Activated naive CD8-positive, alpha-beta T cell (primary cell): ENCODE data around the gene CARS1.
A peak's percentile ranks its signal among the peaks of the same experiment; 100 is the strongest.

Experiments used
- H3K27ac Mint-ChIP-seq: one replicate; pipeline ENCODE4 v1.8.0; 2021; ENCODE audit warnings: mixed read lengths
- H3K27me3 Mint-ChIP-seq: one replicate; pipeline ENCODE4 v1.8.0; 2021; ENCODE audit warnings: mixed read lengths
- H3K36me3 Mint-ChIP-seq: one replicate; pipeline ENCODE4 v1.8.0; 2021; ENCODE audit warnings: mixed read lengths
- H3K4me1 Mint-ChIP-seq: one replicate; pipeline ENCODE4 v1.8.0; 2021; ENCODE audit warnings: low read depth, mixed read lengths
- H3K4me3 Mint-ChIP-seq: one replicate; pipeline ENCODE4 v1.8.0; 2021; ENCODE audit warnings: mild to moderate bottlenecking, mixed read lengths
- H3K9me3 Mint-ChIP-seq: one replicate; pipeline ENCODE4 v1.8.0; 2021; ENCODE audit warnings: low read depth, mixed read lengths

Gene CARS1

DNA sequence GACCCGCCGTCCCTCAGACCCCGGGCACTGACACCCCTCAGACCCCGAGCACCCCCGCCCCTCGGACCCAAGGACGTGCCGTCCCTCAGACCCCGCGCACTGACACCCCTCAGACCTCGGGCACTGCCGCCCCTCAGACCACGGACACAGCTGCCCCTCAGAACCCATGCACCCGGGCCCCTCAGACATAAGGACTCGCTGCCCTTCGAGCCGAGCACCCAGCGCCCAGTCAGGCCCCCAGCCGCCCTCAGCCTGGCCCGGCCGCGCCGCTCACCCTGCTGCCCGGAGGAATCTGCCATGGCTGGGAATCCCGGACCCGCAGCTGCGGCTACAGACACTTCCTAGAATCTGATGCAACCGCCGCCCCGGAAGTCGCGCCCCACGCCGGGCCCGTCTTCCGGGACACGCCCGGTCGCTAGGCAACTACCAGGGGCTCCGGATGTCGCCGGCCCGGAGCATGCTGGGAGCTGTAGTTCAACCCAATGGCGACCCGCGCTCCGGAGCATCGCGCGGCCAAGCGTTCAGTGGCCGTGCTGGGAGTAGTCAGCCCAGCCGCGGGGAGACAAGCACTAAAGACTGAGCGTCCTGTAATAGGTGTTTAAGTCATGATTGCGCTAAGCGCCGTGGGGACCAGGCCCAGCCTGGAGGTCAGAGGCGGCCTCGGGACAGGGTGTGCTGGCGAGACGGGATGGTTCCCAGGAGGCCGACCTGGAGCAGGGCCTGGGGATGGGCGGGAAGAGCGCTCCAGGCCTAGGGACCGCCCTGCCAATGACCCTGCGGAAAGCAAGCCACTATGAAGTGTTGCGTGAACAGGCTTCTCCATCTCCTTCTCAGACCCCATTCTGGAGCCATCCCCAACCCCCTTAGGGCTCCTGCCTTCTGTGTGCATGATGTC, at the start of gene CARS1:
Gene CARS1, minus strand, starts transcription at position 355 of the 895 bp plus-strand sequence. Its CDS starts 56 bp downstream, at position 299.
- Mint-ChIP-seq H3K9me3 (no peaks in the 10 kb centered on the region), H3K4me1 (peaks cover 37% of the 10 kb centered on the region), H3K36me3 (no peaks in the 10 kb centered on the region), H3K27me3 (no peaks in the 10 kb centered on the region), H3K4me3 (peak within 1 kb of the TSS; percentile 90), H3K27ac (peak within 1 kb of the TSS; percentile 83)

- Mint-ChIP-seq H3K9me3 (no peaks in the 10 kb centered on the region), H3K4me3 (no peak overlapping the region), H3K4me1 (no peaks in the 10 kb centered on the region), H3K27ac (no peak overlapping the region), H3K27me3 (no peaks in the 10 kb centered on the region), H3K36me3 (no peaks in the 10 kb centered on the region)
Measured at GRCh38 chr11:3105791-3106735, 48.8 kb upstream of the CARS1 start.

GRCh38 chr11:3104961-3105790, 48.0 kb upstream of the CARS1 start:
- no peaks in the 10 kb centered on the region for H3K27me3 Mint-ChIP-seq
- H3K4me1 Mint-ChIP-seq: no peaks in the 10 kb centered on the region
- no peak overlapping the region for H3K27ac Mint-ChIP-seq
- no peaks in the 10 kb centered on the region for H3K36me3 Mint-ChIP-seq
- H3K4me3 Mint-ChIP-seq: no peak overlapping the region
- H3K9me3 Mint-ChIP-seq: no peaks in the 10 kb centered on the region

DNA sequence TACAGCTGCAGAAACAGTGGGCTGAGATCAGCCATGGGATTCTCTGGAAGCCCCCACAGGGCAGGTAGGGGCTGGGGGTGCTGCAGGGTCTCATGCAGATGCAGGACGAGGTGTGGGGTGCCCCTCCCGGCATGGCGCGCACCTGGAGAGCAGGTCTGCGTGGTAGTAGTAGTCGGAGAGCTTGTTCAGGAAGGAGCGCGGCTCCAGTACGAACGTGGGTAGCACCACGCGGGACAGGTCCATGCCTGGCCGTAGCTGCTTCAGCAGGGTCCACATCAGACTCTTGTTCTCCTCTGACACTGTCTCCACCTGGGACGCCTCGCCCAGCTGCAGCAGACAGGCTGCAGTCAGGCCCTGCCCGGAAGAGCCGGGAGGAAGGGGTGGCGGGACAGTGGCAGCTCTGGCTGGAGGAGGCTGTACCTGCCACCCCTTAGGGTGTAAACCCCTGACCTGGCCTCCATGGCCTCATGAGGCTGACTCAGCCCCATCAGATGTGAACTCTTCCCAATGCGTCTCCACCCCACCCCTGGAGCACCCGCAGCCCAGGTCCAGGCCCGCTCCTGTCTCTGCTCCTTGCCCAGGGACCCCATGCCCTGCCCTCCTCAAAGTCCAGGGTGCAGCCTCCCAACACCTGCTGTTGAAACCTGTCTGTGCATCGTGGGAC, 47.0 kb upstream of the CARS1 start:
- no peaks in the 10 kb centered on the region for H3K36me3 Mint-ChIP-seq
- no peak overlapping the region for H3K27ac Mint-ChIP-seq

GRCh38 chr11:3103076-3103475, 45.9 kb upstream of the CARS1 start:
- H3K36me3 Mint-ChIP-seq: no peaks in the 10 kb centered on the region
- no peaks in the 10 kb centered on the region for H3K9me3 Mint-ChIP-seq
- H3K27ac Mint-ChIP-seq: no peak overlapping the region
- H3K4me1 Mint-ChIP-seq: peaks cover 8% of the 10 kb centered on the region
- no peaks in the 10 kb centered on the region for H3K27me3 Mint-ChIP-seq
- H3K4me3 Mint-ChIP-seq: no peak overlapping the region

More for the DNA sequence above, 47.0 kb upstream of the CARS1 start:
- no peaks in the 10 kb centered on the region for H3K9me3 Mint-ChIP-seq
- H3K4me3 Mint-ChIP-seq: no peak overlapping the region
- H3K27me3 Mint-ChIP-seq: no peaks in the 10 kb centered on the region
- H3K4me1 Mint-ChIP-seq: peaks cover 4% of the 10 kb centered on the region

DNA sequence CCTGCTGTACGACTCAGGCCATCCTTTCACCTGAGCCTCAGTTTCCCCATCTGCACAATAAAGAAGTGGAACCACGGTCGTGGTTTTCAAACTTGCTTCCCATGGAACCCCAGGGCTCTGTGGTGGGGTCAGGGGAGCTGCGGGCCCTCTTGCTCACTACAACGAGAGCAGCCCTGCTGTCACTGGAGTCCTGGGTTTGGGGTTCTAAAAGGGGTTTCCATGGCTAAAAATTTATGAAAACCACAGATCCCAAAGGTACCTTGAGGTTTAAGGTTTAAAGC, 45.4 kb upstream of the CARS1 start:
- Mint-ChIP-seq H3K36me3 (no peaks in the 10 kb centered on the region), H3K27me3 (no peaks in the 10 kb centered on the region), H3K4me3 (no peak overlapping the region), H3K27ac (no peak overlapping the region), H3K4me1 (peaks cover 9% of the 10 kb centered on the region), H3K9me3 (no peaks in the 10 kb centered on the region)

DNA sequence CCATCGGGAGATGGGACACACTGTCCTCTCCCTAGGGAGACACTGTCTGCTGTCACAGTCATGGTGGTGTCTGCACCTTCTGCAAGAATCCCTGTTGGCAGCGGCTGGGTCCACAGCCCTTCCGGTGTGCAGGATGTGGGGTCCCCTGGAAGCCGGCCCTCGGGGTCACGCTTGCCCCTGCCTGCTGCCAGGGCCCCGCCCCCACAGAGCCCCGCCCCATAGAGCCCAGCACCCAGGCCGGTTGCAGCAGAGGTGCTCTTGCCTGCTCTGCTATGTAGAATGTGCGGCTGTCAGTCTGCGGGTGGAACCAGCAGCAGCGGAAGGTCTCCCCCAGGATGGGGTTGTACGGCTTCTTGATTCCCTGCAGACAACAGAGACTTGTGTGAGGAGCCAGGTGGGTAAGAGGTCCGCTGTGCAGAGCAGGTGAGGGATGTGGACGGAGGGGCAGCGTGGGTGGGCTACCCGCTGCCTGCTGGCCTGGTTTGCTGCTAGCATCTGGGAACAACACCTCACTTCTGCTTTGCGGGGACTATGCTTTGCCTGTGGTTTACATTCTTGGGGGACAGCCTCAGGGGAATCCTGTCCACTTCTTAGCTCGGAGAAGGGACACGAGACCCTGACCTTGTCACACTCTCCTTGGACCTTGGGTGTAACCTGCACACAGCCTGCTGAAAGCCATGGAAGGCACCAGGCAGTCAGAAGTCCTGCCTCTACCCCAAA, 44.9 kb upstream of the CARS1 start:
- H3K27ac Mint-ChIP-seq: no peak overlapping the region
- H3K36me3 Mint-ChIP-seq: peaks cover 3% of the 10 kb centered on the region
- no peaks in the 10 kb centered on the region for H3K9me3 Mint-ChIP-seq
- no peak overlapping the region for H3K4me3 Mint-ChIP-seq
- peaks cover 9% of the 10 kb centered on the region for H3K4me1 Mint-ChIP-seq
- H3K27me3 Mint-ChIP-seq: no peaks in the 10 kb centered on the region

GRCh38 chr11:3099178-3099577, 42.0 kb upstream of the CARS1 start:
- Mint-ChIP-seq H3K36me3 (peaks cover 3% of the 10 kb centered on the region), H3K9me3 (no peaks in the 10 kb centered on the region), H3K4me3 (no peak overlapping the region), H3K27me3 (no peaks in the 10 kb centered on the region), H3K27ac (peak overlapping the region; percentile 41), H3K4me1 (peaks cover 9% of the 10 kb centered on the region)

GRCh38 chr11:3096909-3097530, 39.8 kb upstream of the CARS1 start:
- peaks cover 9% of the 10 kb centered on the region for H3K4me1 Mint-ChIP-seq
- no peaks in the 10 kb centered on the region for H3K9me3 Mint-ChIP-seq
- no peak overlapping the region for H3K27ac Mint-ChIP-seq
- peaks cover 3% of the 10 kb centered on the region for H3K36me3 Mint-ChIP-seq
- no peaks in the 10 kb centered on the region for H3K27me3 Mint-ChIP-seq
- H3K4me3 Mint-ChIP-seq: no peak overlapping the region

- Mint-ChIP-seq H3K4me3 (no peak overlapping the region), H3K27ac (no peak overlapping the region), H3K4me1 (peaks cover 9% of the 10 kb centered on the region), H3K9me3 (no peaks in the 10 kb centered on the region), H3K36me3 (peaks cover 3% of the 10 kb centered on the region), H3K27me3 (no peaks in the 10 kb centered on the region)
Measured at GRCh38 chr11:3095712-3096361, 38.6 kb upstream of the CARS1 start.

DNA sequence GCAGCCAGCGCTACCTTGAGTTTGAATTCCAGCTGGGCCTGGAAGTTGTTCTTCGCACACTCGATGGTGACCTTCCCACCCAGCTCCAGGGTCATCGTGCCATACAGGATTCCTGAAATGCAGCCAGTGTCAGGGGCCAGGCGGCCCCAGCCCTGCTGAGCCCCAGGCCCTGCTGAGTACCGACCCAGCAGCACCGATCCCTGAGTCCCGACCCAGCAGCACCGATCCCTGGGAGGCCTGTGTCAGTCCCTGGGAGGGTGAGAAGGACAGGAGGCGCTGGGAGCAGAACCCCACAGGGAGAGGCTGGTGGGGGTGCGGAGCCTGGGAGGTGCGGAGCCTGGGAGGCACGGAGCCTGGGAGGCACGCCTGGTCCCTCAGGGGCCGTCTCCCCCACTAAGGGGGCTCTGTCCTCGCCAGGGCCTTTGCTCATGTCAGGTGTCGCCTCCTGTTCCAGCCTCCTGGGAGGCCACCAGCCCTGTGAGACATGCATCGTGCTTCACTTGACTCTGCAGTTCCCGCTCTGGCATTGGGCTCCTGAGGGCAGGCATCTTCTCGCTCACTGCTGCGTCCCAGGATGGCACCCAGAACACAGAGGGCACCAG, 37.1 kb upstream of the CARS1 start:
- H3K27me3 Mint-ChIP-seq: no peaks in the 10 kb centered on the region
- peaks cover 7% of the 10 kb centered on the region for H3K4me1 Mint-ChIP-seq
- H3K9me3 Mint-ChIP-seq: no peaks in the 10 kb centered on the region
- H3K36me3 Mint-ChIP-seq: peaks cover 3% of the 10 kb centered on the region
- H3K4me3 Mint-ChIP-seq: no peak overlapping the region
- H3K27ac Mint-ChIP-seq: no peak overlapping the region

DNA sequence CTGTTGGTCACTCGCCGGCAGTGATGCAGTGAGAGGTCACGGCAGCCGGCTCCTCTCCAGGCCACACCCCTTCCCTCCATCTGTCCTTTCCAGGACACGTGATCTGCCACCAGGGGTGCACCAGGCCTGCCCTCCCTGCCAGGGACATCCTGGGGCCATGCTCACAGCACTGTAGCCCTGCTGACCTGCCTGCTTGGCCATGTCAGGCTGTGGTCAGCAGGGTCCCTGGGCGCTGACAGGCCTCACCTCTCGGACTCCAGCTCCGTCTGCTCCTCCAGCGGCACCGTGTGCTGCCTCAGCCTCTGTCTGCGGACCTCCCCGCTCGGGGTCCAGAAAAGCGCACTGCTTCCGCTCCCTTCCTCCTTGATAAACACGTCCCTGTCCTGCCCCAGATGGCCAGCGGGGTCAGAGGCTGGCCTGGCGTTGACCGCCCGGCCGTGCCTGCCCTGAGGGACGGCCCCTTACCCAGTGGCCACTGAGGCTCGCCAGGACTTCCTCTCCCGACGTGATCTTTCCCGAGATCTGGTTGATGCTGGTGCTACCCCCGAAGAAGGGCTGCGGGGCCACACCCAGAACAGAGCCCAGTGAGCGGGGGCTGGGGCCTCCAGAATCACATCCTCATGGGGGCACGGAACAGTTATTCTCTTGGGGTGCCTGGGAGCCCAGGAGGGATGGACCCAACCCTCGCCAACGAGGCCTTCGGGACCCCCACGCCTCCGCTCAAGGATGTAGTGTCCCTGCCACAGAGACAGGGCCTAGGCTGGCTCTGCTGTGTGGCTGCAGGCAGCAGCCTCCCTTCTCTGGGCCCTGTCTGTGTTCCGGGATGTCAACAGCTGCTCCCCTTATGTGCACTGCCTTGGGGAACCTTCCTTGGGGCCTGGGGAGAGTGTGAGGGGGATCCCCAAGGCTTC, 36.3 kb upstream of the CARS1 start:
- Mint-ChIP-seq H3K27me3 (no peaks in the 10 kb centered on the region), H3K27ac (no peak overlapping the region), H3K4me3 (no peak overlapping the region), H3K36me3 (peaks cover 3% of the 10 kb centered on the region), H3K9me3 (no peaks in the 10 kb centered on the region), H3K4me1 (peaks cover 2% of the 10 kb centered on the region)
